ENCODE results near the gene MAPK6. TPM values are rescaled to one million over a fixed set of nuclear protein-coding genes. Genes with fewer than 3 reads are reported as not detected.

The MAPK6 gene
- total and polyA plus RNA-seq, 10 of the 15 experiments (the other 5 are each of a cell fraction or from before 2014, with no cell fraction given) = 20.6 to 100 (median 52.6) TPM

- Histone ChIP-seq H3K27ac (ENCODE audit: control insufficient read depth, insufficient read depth) (peak overlapping the region; percentile 52; the same call in 1 of the 2 replicates), H3K4me2 (ENCODE audit: control insufficient read depth, insufficient read depth) (peak overlapping the region; percentile 63), H3K27me3 (replicated peaks in 1 of 2; ENCODE audit: control insufficient read depth in 2 of 2, insufficient read depth in 2 of 2, low read length in 1 of 2) (no peaks in the 10 kb centered on the region), H3K36me3 (ENCODE audit: control insufficient read depth in 2 of 2, insufficient read depth in 2 of 2, low read length in 1 of 2) (no peaks in the 10 kb centered on the region), H2AFZ (ENCODE audit: control insufficient read depth, low read depth, low read length) (peak overlapping the region; percentile 25; the same call in 1 of the 2 replicates), H3K79me2 (ENCODE audit: control insufficient read depth, insufficient read depth, low read length) (peaks cover 18% of the 10 kb centered on the region), H4K20me1 (ENCODE audit: control insufficient read depth, insufficient read depth) (no peaks in the 10 kb centered on the region), H3K4me1 (ENCODE audit: control insufficient read depth, insufficient read depth, low read length) (peaks cover 3% of the 10 kb centered on the region), H3K4me3 (peak overlapping the region; percentile 6), H3K9me3 (replicated peaks; ENCODE audit: control insufficient read depth, insufficient read depth, low read length) (no peaks in the 10 kb centered on the region), H3K9ac (ENCODE audit: control insufficient read depth, insufficient read depth, low read length) (no peak overlapping the region)
- DNase-seq (ENCODE audit: low read depth, low spot score) (no peak), FAIRE-seq (no peak), ATAC-seq (no peak)
- CTCF ChIA-PET = interaction anchor here (0.6 to 17.4 kb wide), 6 partner anchors 8 to 118 kb away, joined by 3 to 251 read pairs (median 10); no protein-coding TSS in a partner anchor
- BruUV-seq (replicated peaks) = no TSS peak
- SMC1A ChIA-PET (ENCODE audit: uncharacterized antibody, unreplicated experiment) = interaction anchor here (0.6 to 12.5 kb wide), 11 partner anchors 8 to 92 kb away, joined by 3 to 272 read pairs (median 3); partner anchors contain the start of gene BCL2L10
- in situ Hi-C loops (cut with MboI) (no loop called here), intact Hi-C loops (cut with micrococcal nuclease; ENCODE audit: unreplicated experiment) (loop anchor here (10.0 kb wide), 1 partner anchor 365 kb away; the partner anchor contains the start of gene LYSMD2)
- RAD21 ChIA-PET (ENCODE audit: unreplicated experiment) = interaction anchor here (0.9 to 8.6 kb wide), 7 partner anchors 13 to 95 kb away, joined by 3 to 170 read pairs (median 15); partner anchors contain the start of gene BCL2L10
- TF ChIP-seq RUNX3 (IDR thresholded peaks at IDR 0.05; ENCODE audit: low read length) = no peak
- TF ChIP-seq GABPA (IDR thresholded peaks at IDR 0.05; ENCODE audit: low read depth) = no peak
- TF ChIP-seq MLLT1 (IDR thresholded peaks at IDR 0.05) = peak; percentile 98
- TF ChIP-seq, protein P1, sequence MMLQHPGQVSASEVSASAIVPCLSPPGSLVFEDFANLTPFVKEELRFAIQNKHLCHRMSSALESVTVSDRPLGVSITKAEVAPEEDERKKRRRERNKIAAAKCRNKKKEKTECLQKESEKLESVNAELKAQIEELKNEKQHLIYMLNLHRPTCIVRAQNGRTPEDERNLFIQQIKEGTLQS (IDR thresholded peaks at IDR 0.05; ENCODE audit: borderline replicate concordance, extremely low read depth, low read depth, low read length) = no peak
- no peak for TF ChIP-seq HDGF (IDR thresholded peaks at IDR 0.05)
- no peak for TF ChIP-seq E4F1 (IDR thresholded peaks at IDR 0.05; ENCODE audit: borderline replicate concordance, partially characterized antibody)
- TF ChIP-seq, protein P2, sequence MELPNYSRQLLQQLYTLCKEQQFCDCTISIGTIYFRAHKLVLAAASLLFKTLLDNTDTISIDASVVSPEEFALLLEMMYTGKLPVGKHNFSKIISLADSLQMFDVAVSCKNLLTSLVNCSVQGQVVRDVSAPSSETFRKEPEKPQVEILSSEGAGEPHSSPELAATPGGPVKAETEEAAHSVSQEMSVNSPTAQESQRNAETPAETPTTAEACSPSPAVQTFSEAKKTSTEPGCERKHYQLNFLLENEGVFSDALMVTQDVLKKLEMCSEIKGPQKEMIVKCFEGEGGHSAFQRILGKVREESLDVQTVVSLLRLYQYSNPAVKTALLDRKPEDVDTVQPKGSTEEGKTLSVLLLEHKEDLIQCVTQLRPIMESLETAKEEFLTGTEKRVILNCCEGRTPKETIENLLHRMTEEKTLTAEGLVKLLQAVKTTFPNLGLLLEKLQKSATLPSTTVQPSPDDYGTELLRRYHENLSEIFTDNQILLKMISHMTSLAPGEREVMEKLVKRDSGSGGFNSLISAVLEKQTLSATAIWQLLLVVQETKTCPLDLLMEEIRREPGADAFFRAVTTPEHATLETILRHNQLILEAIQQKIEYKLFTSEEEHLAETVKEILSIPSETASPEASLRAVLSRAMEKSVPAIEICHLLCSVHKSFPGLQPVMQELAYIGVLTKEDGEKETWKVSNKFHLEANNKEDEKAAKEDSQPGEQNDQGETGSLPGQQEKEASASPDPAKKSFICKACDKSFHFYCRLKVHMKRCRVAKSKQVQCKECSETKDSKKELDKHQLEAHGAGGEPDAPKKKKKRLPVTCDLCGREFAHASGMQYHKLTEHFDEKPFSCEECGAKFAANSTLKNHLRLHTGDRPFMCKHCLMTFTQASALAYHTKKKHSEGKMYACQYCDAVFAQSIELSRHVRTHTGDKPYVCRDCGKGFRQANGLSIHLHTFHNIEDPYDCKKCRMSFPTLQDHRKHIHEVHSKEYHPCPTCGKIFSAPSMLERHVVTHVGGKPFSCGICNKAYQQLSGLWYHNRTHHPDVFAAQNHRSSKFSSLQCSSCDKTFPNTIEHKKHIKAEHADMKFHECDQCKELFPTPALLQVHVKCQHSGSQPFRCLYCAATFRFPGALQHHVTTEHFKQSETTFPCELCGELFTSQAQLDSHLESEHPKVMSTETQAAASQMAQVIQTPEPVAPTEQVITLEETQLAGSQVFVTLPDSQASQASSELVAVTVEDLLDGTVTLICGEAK (IDR thresholded peaks at IDR 0.05; ENCODE audit: borderline replicate concordance) = peak; percentile 58; the same call in 1 of the 2 replicates
- POLR2A ChIA-PET = interaction anchor here (0.5 to 8.1 kb wide), 7 partner anchors 9 to 93 kb away, joined by 3 to 151 read pairs (median 13); no protein-coding TSS in a partner anchor
- WGBS (ENCODE audit: insufficient coverage, insufficient replicate concordance, low lambda C conversion rate, missing lambda C conversion rate) = 94% methylated on average over 15 of the region's 15 CpGs
Observed at GRCh38 chr15:52099651-52100272, 80.7 kb downstream of the MAPK6 start.

Data from GM12878 (cell line).